Activated T-cell treated with anti-CD3 and anti-CD28 coated beads, Interleukin-2, amount 50 U/mL, for 1 hour (primary cell): ENCODE measurements around the gene CRHR1.

Experiments
- DNase-seq: peaks from one replicate; pipeline ENCODE4 v3.0.0-alpha.2; 2020

The CRHR1 gene

DNA sequence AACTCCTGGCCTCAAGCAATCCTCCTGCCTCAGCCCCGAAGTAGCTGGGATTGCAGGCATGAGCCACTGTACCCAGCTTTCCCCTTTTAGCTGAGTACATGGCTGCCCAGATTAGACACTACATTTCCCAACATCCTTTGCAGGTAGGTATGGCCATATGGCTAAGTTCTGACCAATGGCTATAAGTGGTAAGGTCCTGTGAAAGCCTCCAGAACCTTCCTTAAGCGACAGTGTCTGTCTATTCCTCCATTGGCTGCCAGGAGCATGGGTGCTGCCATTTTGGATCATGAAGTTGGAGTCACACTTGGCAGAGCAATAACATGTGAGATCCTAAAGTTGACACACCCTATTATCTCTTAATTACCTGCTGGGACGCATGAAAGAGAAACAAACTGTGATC lies 24.4 kb upstream of the CRHR1 start:
- no peak for DNase-seq

GRCh38 chr17:45761957-45762565 lies 22.1 kb upstream of the CRHR1 start:
- DNase-seq: no peak

- no peak for DNase-seq
Observed at GRCh38 chr17:45763182-45763581, 20.9 kb upstream of the CRHR1 start.

GRCh38 chr17:45764479-45764878 lies 19.6 kb upstream of the CRHR1 start:
- no peak for DNase-seq

DNA sequence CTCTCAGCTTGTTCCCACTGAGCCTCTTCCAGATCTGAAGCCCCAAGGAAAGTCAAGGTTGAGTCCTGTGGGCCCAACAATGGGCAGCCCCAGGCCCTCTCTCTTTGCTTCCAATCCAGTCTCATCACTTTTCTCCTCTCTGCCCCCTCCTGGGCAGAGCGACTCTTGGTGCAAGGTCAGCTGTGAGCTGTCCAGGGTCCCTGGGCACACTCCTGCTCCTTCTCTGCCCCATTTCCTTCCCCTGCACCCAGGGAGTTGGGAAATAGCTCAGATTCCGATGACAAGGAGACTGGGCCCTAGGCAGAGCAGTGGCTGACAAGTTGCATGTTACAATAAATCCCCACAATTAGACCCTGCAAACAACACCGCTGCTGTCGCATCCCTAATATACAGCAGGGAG lies 16.1 kb upstream of the CRHR1 start:
- DNase-seq: no peak

GRCh38 chr17:45770632-45771270 lies 13.4 kb upstream of the CRHR1 start:
- no peak for DNase-seq

DNA sequence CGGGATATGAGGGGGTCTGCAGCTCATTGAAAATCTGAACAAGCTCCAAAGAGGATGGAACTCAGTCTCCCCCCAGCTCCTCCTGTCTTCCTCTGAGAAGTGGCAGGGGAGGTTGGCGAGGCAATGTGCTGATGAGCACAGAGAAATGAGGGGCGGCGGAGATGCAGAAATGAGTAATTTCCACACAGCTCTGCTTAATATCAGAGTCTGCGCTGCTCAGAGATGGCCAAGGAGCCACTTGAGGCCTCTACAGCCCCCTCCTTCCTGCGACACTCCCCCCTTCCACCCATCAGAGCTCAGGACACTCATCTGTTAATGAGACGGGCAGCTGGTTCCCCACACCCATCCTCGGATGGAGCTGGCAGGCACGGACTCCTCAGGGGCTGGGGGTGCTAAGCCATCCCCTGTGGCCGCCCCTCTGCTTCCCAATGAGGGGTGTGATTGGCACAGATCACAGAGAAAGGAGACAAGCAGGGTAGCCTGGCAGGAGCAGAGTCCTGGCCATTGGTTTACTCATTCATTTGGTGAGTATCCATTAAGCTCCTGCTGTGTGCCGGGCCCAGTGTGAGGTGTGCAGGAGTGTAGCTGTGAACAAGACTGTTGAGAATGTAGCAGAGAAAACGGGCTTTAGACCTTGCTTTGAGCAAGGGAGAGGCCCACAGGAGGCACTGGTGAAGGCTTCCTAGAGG lies 12.7 kb upstream of the CRHR1 start:
- no peak for DNase-seq

DNA sequence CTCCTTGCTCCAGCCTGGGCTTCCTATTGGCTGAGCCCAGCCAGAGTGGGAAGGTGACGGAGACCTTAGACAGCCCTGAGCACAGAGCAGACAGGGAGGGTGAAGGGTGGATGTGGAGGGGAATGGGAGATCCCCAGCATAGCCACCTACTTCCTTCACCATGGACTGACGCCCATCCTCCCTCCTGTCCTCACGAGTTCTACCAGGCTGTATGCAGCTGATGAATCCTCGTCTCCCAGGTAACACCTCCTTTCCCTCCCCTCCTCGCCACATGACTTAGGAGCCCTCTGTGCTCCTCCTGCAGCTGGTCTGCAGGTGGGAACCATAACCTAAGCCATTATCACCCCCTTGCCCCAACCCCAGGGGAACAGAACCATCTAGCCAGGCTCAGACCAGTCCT lies 9.0 kb upstream of the CRHR1 start:
- no peak for DNase-seq

DNA sequence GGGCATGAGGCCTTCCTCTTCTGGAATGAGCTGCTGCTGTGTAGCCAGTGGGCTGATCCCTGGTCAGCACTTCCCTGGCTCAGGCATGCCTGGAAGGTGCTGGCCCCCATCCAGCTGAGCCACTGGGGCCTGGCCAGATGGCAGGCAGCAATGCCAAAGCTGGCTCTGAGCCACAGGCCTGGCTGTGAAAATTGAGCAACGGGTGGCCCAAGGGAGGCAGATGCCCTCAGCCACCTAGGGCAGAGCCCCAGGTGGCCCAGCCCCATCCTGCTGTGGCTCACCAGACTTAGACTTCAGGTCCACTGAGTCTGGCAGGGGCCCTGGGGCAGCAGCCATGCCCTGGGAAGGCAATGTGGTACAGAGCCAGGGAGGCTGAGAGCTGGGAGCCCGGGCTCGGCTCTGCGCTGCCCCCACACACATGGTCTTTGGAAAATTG lies 8.5 kb upstream of the CRHR1 start:
- no peak for DNase-seq

DNA sequence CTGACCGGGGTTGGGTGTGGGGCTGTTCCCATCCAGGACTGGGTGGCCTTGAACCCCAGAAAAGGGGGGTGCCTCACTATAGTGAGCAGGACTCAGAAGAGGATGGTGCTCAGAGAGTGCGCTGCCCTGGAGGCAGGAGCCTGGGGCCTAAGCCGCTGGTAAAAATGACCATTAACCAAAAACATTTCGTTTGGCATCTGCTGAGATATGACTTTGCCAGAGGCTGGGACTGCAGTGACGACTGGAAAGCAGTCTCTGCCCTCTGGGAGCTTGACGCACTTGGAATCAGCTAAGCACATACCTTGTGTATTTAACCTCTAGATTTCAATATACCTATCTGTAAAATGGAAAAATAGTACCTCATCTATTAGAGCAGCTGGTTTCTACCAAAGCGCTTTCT lies 7.2 kb upstream of the CRHR1 start:
- DNase-seq: no peak

- no peak for DNase-seq
Observed at GRCh38 chr17:45777388-45777787, 6.7 kb upstream of the CRHR1 start.

DNA sequence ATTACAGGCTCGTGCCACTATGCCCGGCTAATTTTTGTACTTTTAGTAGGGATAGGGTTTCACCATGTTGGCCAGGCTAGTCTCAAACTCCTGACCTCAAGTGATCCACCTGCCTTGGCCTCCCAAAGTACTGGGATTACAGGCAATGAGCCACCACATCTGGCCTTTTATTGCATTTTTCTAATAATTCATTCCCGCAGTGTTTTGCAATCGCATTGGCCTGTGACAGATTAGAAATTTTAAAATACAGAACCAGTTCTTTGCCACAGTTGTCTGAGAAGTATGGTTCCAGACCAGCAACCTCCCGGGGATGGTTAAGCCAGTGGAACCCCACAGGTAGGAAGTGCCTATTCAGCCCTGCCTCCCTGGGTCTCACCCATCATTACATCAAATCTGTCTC lies 3.2 kb upstream of the CRHR1 start:
- DNase-seq: no peak

GRCh38 chr17:45782889-45783592 lies 1.1 kb upstream of the CRHR1 start:
- DNase-seq: peak; percentile 46

- no peak for DNase-seq
Observed at GRCh38 chr17:45783593-45784292, 377 bp upstream of the CRHR1 start.

- DNase-seq: peak; percentile 47
Observed at GRCh38 chr17:45784741-45785479, 790 bp downstream of the CRHR1 start.

GRCh38 chr17:45785480-45786193 lies 1.5 kb downstream of the CRHR1 start:
- no peak for DNase-seq

- DNase-seq: no peak
Observed at GRCh38 chr17:45786349-45786748, 2.2 kb downstream of the CRHR1 start.

- no peak for DNase-seq
Observed at GRCh38 chr17:45787044-45787443, 2.9 kb downstream of the CRHR1 start.

DNA sequence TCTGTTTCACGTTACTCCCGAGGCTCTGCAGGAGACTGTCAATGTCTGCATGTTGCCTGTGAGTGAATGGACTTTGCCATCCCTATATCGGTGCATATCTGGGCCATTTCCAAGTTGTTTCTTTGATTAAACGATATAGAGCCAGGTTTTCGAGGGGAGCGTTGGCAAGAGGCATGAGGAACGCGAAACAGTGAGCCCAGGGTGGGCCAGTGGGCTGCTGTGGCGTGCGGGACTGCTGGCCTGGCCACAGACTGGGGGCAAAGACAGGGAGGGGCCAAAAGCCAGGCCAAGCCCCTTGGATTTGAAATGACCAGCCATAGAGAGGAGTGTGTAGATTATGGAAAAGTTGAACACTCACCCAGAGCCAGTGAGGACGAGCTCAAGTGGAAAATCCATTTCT lies 3.5 kb downstream of the CRHR1 start:
- DNase-seq: no peak

- DNase-seq: no peak
Observed at GRCh38 chr17:45788057-45788456, 3.9 kb downstream of the CRHR1 start.

DNA sequence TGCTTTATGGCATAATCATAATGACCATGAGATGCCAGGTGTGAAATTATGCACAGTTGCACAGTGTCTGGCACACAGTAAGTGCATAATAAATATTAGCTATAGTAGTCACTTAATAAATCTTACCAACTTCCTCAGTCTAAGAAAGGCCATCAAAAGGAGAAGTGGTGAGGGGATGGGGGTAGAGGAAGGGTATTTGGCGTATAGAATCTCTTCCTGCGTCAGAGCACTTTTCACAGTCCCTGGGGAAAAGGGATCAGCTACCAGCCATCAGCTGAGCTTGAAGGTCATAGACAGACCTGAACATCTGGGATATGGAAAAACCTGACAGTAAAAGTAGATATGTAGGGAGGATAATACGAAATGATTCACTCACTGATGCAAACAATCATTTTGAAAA lies 5.8 kb downstream of the CRHR1 start:
- no peak for DNase-seq
